GM13977 (cell line): ENCODE results near the gene CEP44.

Experiments used
- DNase-seq: peaks from one replicate; pipeline ENCODE4 v3.0.0; 2012; ENCODE audit warnings: low spot score
- CTCF ChIP-seq: IDR thresholded peaks from 2 replicates; pipeline ENCODE4 v1.5.1; 2012; ENCODE audit warnings: mild to moderate bottlenecking, control low read depth; ENCODE audit not compliant: insufficient read depth; ENCODE audit errors: extremely low read depth, missing control alignments
- in situ Hi-C: fragments of 300-500 bp; cut with MboI; formaldehyde crosslinking; loops from one replicate; pipeline ENCODE4 v1.12.0; 2022; ENCODE audit warnings: low sequenced_read_pairs, low pct_unique_long_range_greater_than_20kb, mixed read lengths, inconsistent platforms; ENCODE audit not compliant: unreplicated experiment

The CEP44 gene

GRCh38 chr4:174262624-174263444, 20.9 kb upstream of the CEP44 start:
- TF ChIP-seq CTCF: no peak
- in situ Hi-C loops: no loop called here
- DNase-seq: no peak

- in situ Hi-C loops: no loop called here
- TF ChIP-seq CTCF: no peak
- DNase-seq: no peak
These were observed 20.3 kb upstream of the CEP44 start for GRCh38 chr4:174263445-174263736.

- no peak for DNase-seq
- in situ Hi-C loops: no loop called here
- no peak for TF ChIP-seq CTCF
These were observed 17.8 kb upstream of the CEP44 start for GRCh38 chr4:174265916-174266315.

GRCh38 chr4:174266416-174266815, 17.3 kb upstream of the CEP44 start:
- DNase-seq: no peak
- no peak for TF ChIP-seq CTCF
- in situ Hi-C loops: no loop called here

GRCh38 chr4:174273930-174274329, 9.8 kb upstream of the CEP44 start:
- in situ Hi-C loops: no loop called here
- no peak for TF ChIP-seq CTCF
- DNase-seq: no peak

GRCh38 chr4:174274436-174274835, 9.3 kb upstream of the CEP44 start:
- no peak for DNase-seq
- no peak for TF ChIP-seq CTCF
- in situ Hi-C loops: no loop called here
